PC-9 (cell line): Measurements from ENCODE around the gene PRSS2.

Source experiments
- EZH2 ChIP-seq: fragments of 200-600 bp; sonication (generic); IDR thresholded peaks from 2 replicates; pipeline ENCODE4 v1.8.0; 2017; ENCODE audit warnings: antibody characterized with exemption, low read depth
- TF ChIP-seq, protein P1 (sequence below): fragments of 200-600 bp; sonication (generic); conservative IDR thresholded peaks from 2 replicates; pipeline ENCODE4 v1.6.1; 2017; ENCODE audit warnings: mixed run types, antibody characterized with exemption, mild to moderate bottlenecking, moderate library complexity

GRCh38 chr7:142789441-142789840 lies 18.7 kb downstream of the PRSS2 start:
- TF ChIP-seq, protein P1, sequence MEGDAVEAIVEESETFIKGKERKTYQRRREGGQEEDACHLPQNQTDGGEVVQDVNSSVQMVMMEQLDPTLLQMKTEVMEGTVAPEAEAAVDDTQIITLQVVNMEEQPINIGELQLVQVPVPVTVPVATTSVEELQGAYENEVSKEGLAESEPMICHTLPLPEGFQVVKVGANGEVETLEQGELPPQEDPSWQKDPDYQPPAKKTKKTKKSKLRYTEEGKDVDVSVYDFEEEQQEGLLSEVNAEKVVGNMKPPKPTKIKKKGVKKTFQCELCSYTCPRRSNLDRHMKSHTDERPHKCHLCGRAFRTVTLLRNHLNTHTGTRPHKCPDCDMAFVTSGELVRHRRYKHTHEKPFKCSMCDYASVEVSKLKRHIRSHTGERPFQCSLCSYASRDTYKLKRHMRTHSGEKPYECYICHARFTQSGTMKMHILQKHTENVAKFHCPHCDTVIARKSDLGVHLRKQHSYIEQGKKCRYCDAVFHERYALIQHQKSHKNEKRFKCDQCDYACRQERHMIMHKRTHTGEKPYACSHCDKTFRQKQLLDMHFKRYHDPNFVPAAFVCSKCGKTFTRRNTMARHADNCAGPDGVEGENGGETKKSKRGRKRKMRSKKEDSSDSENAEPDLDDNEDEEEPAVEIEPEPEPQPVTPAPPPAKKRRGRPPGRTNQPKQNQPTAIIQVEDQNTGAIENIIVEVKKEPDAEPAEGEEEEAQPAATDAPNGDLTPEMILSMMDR, result no peak
- TF ChIP-seq EZH2, result no peak
